Osteocyte (in vitro differentiated cells): ENCODE measurements around the gene CLK4. TPM values are rescaled to one million over a fixed set of nuclear protein-coding genes. Genes with fewer than 3 reads are reported as not detected.
A peak's percentile ranks its signal among the peaks of the same experiment; 100 is the strongest.

Experiments used
- DNase-seq: peaks from one replicate; pipeline ENCODE4 v3.0.0; 2021; ENCODE audit warnings: mixed read lengths; ENCODE audit not compliant: unreplicated experiment; ENCODE audit errors: extremely low spot score
- H3K27ac Mint-ChIP-seq: one replicate; pipeline ENCODE4 v1.8.0; 2021; ENCODE audit warnings: mild to moderate bottlenecking, mixed read lengths; ENCODE audit not compliant: unreplicated experiment
- H3K27me3 Mint-ChIP-seq: one replicate; pipeline ENCODE4 v1.8.0; 2021; ENCODE audit warnings: mixed read lengths; ENCODE audit not compliant: unreplicated experiment
- H3K36me3 Mint-ChIP-seq: one replicate; pipeline ENCODE4 v1.8.0; 2021; ENCODE audit warnings: mixed read lengths; ENCODE audit not compliant: unreplicated experiment
- H3K4me1 Mint-ChIP-seq: one replicate; pipeline ENCODE4 v1.8.0; 2021; ENCODE audit warnings: mixed read lengths; ENCODE audit not compliant: unreplicated experiment
- H3K4me3 Mint-ChIP-seq: one replicate; pipeline ENCODE4 v1.8.0; 2021; ENCODE audit warnings: mild to moderate bottlenecking, moderate library complexity, mixed read lengths; ENCODE audit not compliant: unreplicated experiment
- H3K9me3 Mint-ChIP-seq: one replicate; pipeline ENCODE4 v1.8.0; 2021; ENCODE audit warnings: mixed read lengths; ENCODE audit not compliant: unreplicated experiment
- total RNA-seq: library from RNA; stranded (reverse); gene quantifications from 2 replicates; pipeline ENCODE4 v1.2.1, GENCODE V29; 2021
- TF ChIP-seq, protein P1 (sequence below): fragments of 200-600 bp; sonication (generic); IDR thresholded peaks from 2 replicates; pipeline ENCODE4 v1.5.0; 2021; ENCODE audit warnings: antibody characterized with exemption, mild to moderate bottlenecking, moderate library complexity

CLK4 gene
- total RNA-seq, 1 donor from 2014 or later: 30.0 TPM

- no peak for DNase-seq
- no peak overlapping the region for H3K4me3 Mint-ChIP-seq
- H3K27ac Mint-ChIP-seq: peak overlapping the region; percentile 23
- H3K36me3 Mint-ChIP-seq: peaks cover 63% of the 10 kb centered on the region
- no peaks in the 10 kb centered on the region for H3K27me3 Mint-ChIP-seq
- TF ChIP-seq, protein P1, sequence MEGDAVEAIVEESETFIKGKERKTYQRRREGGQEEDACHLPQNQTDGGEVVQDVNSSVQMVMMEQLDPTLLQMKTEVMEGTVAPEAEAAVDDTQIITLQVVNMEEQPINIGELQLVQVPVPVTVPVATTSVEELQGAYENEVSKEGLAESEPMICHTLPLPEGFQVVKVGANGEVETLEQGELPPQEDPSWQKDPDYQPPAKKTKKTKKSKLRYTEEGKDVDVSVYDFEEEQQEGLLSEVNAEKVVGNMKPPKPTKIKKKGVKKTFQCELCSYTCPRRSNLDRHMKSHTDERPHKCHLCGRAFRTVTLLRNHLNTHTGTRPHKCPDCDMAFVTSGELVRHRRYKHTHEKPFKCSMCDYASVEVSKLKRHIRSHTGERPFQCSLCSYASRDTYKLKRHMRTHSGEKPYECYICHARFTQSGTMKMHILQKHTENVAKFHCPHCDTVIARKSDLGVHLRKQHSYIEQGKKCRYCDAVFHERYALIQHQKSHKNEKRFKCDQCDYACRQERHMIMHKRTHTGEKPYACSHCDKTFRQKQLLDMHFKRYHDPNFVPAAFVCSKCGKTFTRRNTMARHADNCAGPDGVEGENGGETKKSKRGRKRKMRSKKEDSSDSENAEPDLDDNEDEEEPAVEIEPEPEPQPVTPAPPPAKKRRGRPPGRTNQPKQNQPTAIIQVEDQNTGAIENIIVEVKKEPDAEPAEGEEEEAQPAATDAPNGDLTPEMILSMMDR: no peak
- no peaks in the 10 kb centered on the region for H3K9me3 Mint-ChIP-seq
- H3K4me1 Mint-ChIP-seq: no peaks in the 10 kb centered on the region
Observed at GRCh38 chr5:178612299-178612698, 14.6 kb downstream of the CLK4 start.

GRCh38 chr5:178606269-178606668 is 20.6 kb downstream of the CLK4 start:
- Mint-ChIP-seq H3K4me3 (no peak overlapping the region), H3K36me3 (peaks cover 55% of the 10 kb centered on the region), H3K27me3 (no peaks in the 10 kb centered on the region), H3K9me3 (no peaks in the 10 kb centered on the region), H3K27ac (no peak overlapping the region), H3K4me1 (no peaks in the 10 kb centered on the region)
- TF ChIP-seq, protein P1: no peak
- DNase-seq: no peak

- Mint-ChIP-seq H3K4me3 (no peak overlapping the region), H3K27ac (no peak overlapping the region), H3K27me3 (no peaks in the 10 kb centered on the region), H3K36me3 (peaks cover 56% of the 10 kb centered on the region), H3K4me1 (no peaks in the 10 kb centered on the region), H3K9me3 (no peaks in the 10 kb centered on the region)
- TF ChIP-seq, protein P1: no peak
- no peak for DNase-seq
Observed at GRCh38 chr5:178605788-178606187, 21.1 kb downstream of the CLK4 start.

- no peak for DNase-seq
- H3K27ac Mint-ChIP-seq: no peak overlapping the region
Observed at GRCh38 chr5:178602752-178603151, 24.1 kb downstream of the CLK4 start.

DNA sequence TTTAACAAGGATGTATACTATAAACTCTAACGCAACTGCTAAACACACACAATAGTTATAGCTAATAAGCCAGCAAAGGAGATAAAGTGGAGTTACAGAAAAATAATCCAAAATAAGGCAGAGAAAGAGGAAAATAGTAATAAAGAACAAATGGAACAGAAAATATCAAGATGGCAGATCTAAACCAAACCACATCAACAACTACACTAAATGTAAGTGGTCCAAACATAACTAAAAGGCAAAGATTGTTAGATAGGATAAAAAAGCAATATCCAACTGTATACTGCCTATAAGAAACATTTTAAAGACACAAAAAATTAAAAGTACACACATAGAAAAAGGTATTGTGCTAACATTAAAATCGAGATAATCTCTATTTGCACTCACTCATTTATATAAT is 31.1 kb downstream of the CLK4 start:
- Mint-ChIP-seq H3K27me3 (no peaks in the 10 kb centered on the region), H3K36me3 (peaks cover 53% of the 10 kb centered on the region)

More at GRCh38 chr5:178602752-178603151, 24.1 kb downstream of the CLK4 start:
- Mint-ChIP-seq H3K36me3 (peaks cover 63% of the 10 kb centered on the region), H3K4me3 (no peak overlapping the region), H3K4me1 (no peaks in the 10 kb centered on the region), H3K27me3 (no peaks in the 10 kb centered on the region), H3K9me3 (no peaks in the 10 kb centered on the region)
- TF ChIP-seq, protein P1: no peak

More for the DNA sequence above, 31.1 kb downstream of the CLK4 start:
- DNase-seq: no peak
- H3K9me3 Mint-ChIP-seq: peaks cover 22% of the 10 kb centered on the region
- TF ChIP-seq, protein P1: no peak
- peaks cover 3% of the 10 kb centered on the region for H3K4me1 Mint-ChIP-seq
- H3K27ac Mint-ChIP-seq: no peak overlapping the region
- no peak overlapping the region for H3K4me3 Mint-ChIP-seq
